ENCODE data around the gene ABCC9.

DNA sequence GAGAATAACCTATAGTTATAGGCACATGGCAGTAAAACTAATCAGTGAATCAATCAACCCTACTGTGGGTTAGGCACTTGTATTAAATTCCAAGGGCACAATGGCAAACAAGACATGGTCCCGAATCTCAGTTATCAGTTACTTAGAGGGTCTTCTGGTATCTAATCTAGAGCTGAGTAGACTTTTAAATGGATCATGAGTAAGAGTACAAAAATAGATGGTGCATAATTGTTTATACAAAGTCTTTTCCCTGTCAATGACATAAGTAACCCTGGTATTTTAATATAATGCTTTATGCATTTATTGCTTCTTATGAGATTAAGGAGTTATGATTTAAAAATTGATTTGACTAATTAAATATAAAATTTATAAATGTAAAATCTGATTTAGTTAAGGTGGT is 143.7 kb downstream of the ABCC9 start:
- no peak for TF ChIP-seq EZH2phosphoT487 (IDR thresholded peaks at IDR 0.05; ENCODE audit: insufficient read depth, low read depth)
- TF ChIP-seq EZH2 (IDR thresholded peaks at IDR 0.05; ENCODE audit: insufficient read depth, poor library complexity, severe bottlenecking) = no peak

Data from GM23248 (cell line).